BE2C (cell line): ENCODE measurements around the gene FAM162B.
"Not testable (repeated sequence)": the region's sequence is repeated elsewhere in the genome, so short reads cannot be mapped to it uniquely, and the experiment has no call there.

Experiments used
- DNase-seq: peaks from one replicate; pipeline ENCODE4 v3.0.0-alpha.2; 2020
- H3K27me3 ChIP-seq: fragments of 250-450 bp; sonication (Bioruptor Pico); 2 replicates; pipeline ENCODE4 v1.5.1; 2020; ENCODE audit warnings: mild to moderate bottlenecking
- H3K36me3 ChIP-seq: fragments of 250-450 bp; sonication (Bioruptor Pico); 2 replicates; pipeline ENCODE4 v1.5.1; 2020; ENCODE audit warnings: mild to moderate bottlenecking
- H3K4me1 ChIP-seq: fragments of 250-450 bp; sonication (Bioruptor Pico); 2 replicates; pipeline ENCODE4 v1.5.1; 2020
- H3K4me3 ChIP-seq: 2 replicates; pipeline ENCODE4 v1.5.1; 2011; ENCODE audit warnings: low read depth, low read length
- H3K9me3 ChIP-seq: fragments of 250-450 bp; sonication (Bioruptor Pico); 2 replicates; pipeline ENCODE4 v1.5.1; 2020
- CTCF ChIP-seq: IDR thresholded peaks from 2 replicates; pipeline ENCODE4 v1.5.1; 2012; ENCODE audit warnings: mild to moderate bottlenecking, low read depth, low read length

Gene FAM162B

DNA sequence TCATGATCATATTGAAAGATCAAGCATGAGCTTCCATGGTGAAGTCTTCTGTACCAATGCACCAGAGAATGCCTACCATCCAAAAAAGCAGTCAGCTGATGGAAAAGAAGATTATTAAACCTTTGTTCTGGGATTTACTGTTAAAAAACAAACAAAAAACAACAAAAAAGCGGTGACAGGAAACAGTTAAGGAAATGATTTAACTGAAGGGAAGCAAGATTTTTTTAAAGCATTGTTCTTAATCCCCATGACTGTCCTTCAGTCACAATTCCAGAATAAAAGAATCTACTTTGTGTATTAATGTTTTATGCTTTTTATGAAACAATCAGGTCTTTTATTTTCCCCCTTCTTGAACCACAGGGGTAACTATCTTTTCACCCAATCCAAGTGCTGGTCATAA lies 23.9 kb downstream of the FAM162B start:
- H3K36me3 ChIP-seq: no peaks in the 10 kb centered on the region
- H3K4me1 ChIP-seq: no peaks in the 10 kb centered on the region
- TF ChIP-seq CTCF: no peak
- 0 out of 2 replicates have a peak, but pooled peaks cover 3% of the 10 kb centered on the region for H3K9me3 ChIP-seq
- no peak overlapping the region for H3K4me3 ChIP-seq
- no peaks in the 10 kb centered on the region for H3K27me3 ChIP-seq
- DNase-seq: no peak

DNA sequence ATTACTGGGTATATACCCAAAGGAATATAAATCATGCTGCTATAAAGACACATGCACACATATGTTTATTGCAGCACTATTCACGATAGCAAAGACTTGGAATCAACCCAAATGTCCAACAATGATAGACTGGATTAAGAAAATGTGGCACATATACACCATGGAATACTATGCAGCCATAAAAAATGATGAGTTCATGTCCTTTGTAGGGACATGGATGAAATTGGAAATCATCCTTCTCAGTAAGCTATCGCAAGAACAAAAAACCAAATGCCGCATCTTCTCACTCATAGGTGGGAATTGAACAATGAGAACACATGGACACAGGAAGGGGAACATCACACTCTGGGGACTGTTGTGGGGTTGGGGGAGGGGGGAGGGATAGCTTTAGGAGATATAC lies 25.0 kb downstream of the FAM162B start:
- H3K36me3 ChIP-seq, H3K27me3 ChIP-seq: not testable (repeated sequence)

GRCh38 chr6:116737004-116737403 lies 28.5 kb downstream of the FAM162B start:
- DNase-seq: no peak
- H3K36me3 ChIP-seq: no peaks in the 10 kb centered on the region; the same call in 1 of the 2 replicates
- TF ChIP-seq CTCF: no peak
- no peaks in the 10 kb centered on the region for H3K4me1 ChIP-seq
- H3K9me3 ChIP-seq: 0 out of 2 replicates have a peak, but pooled peaks cover 3% of the 10 kb centered on the region
- no peaks in the 10 kb centered on the region for H3K27me3 ChIP-seq
- H3K4me3 ChIP-seq: no peak overlapping the region

More for the DNA sequence above, 25.0 kb downstream of the FAM162B start:
- not testable (repeated sequence) for H3K9me3 ChIP-seq, H3K4me1 ChIP-seq, DNase-seq, H3K4me3 ChIP-seq

DNA sequence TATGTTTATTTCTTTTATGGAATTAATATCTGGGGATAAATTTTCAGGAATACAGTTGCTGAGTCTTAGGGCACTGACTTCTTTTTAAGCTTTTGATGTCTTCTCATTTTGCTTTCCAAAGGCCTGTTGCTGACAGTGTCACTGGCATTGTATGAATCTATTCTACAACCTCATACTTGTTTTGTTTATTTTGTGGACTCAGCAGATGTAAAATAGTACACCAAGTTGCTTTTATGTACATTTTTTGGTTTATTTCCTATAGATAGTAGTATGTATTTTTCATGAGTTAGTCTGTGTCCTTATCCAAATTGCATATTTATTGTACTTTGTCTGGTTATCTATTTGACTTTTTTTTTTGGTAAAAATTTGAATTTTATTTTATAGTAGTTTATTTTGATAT lies 35.0 kb downstream of the FAM162B start:
- Histone ChIP-seq H3K27me3 (no peaks in the 10 kb centered on the region), H3K36me3 (peaks cover 4% of the 10 kb centered on the region), H3K4me1 (no peaks in the 10 kb centered on the region), H3K4me3 (no peak overlapping the region), H3K9me3 (no peaks in the 10 kb centered on the region)
- no peak for DNase-seq
- no peak for TF ChIP-seq CTCF

- peaks cover 7% of the 10 kb centered on the region; the same call in 1 of the 2 replicates for H3K36me3 ChIP-seq
- H3K9me3 ChIP-seq: no peaks in the 10 kb centered on the region
- H3K27me3 ChIP-seq: no peaks in the 10 kb centered on the region
- DNase-seq: no peak
- H3K4me1 ChIP-seq: no peaks in the 10 kb centered on the region
- no peak for TF ChIP-seq CTCF
- H3K4me3 ChIP-seq: no peak overlapping the region
Observed at GRCh38 chr6:116726947-116727346, 38.6 kb downstream of the FAM162B start.

GRCh38 chr6:116714761-116715160 lies 50.8 kb downstream of the FAM162B start:
- Histone ChIP-seq H3K36me3 (peaks cover 32% of the 10 kb centered on the region), H3K9me3 (no peaks in the 10 kb centered on the region), H3K27me3 (no peaks in the 10 kb centered on the region), H3K4me3 (no peak overlapping the region), H3K4me1 (no peaks in the 10 kb centered on the region)
- DNase-seq: no peak
- TF ChIP-seq CTCF: no peak

GRCh38 chr6:116714296-116714695 lies 51.2 kb downstream of the FAM162B start:
- H3K36me3 ChIP-seq: peaks cover 32% of the 10 kb centered on the region
- TF ChIP-seq CTCF: no peak
- H3K4me1 ChIP-seq: no peaks in the 10 kb centered on the region
- no peaks in the 10 kb centered on the region for H3K27me3 ChIP-seq
- no peaks in the 10 kb centered on the region for H3K9me3 ChIP-seq
- H3K4me3 ChIP-seq: no peak overlapping the region
- no peak for DNase-seq
